CD4-positive, alpha-beta T cell treated with Interleukin-6 at 100 ng/mL for 8 hours (primary cell): Measurements from ENCODE around the gene PNPLA2.
A peak's percentile ranks its signal among the peaks of the same experiment; 100 is the strongest.

Experiments used
- DNase-seq: peaks from one replicate; pipeline ENCODE4 v3.0.0-alpha.2; 2020; ENCODE audit warnings: mixed read lengths, low spot score

Gene PNPLA2

GRCh38 chr11:831118-831864, 12.6 kb downstream of the PNPLA2 start:
- no peak for DNase-seq

GRCh38 chr11:831961-832528, 13.3 kb downstream of the PNPLA2 start:
- no peak for DNase-seq

GRCh38 chr11:832529-833113, 13.9 kb downstream of the PNPLA2 start, which contains the start of gene CD151:
TSS of gene CD151 (plus strand) at chr11:832952. CDS start at chr11:836070, 3,118 bp downstream.
- DNase-seq = peak; percentile 50

GRCh38 chr11:833114-833791, 14.5 kb downstream of the PNPLA2 start:
- no peak for DNase-seq

DNA sequence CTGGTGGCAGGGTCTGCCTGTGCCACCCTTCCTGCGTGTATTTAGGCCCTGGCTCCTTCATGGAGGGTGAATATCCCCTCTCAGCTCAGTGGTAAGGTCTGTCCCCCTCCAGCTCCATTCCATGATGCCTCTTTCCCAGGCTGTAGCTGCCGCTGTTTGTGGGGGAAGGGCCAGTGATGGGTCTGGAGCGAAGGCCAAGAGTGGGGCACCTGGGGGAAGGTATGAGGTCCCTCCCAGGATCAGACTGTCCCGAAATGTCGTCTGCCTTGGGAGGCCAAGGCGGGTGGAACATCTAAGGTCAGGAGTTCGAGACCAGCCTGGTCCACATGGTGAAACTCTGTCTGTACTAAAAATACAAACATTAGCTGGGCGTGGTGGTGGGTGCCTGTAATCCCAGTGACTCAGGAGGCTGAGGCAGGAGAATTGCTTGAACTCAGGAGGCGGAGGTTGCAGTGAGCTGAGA, 15.2 kb downstream of the PNPLA2 start:
- no peak for DNase-seq

DNA sequence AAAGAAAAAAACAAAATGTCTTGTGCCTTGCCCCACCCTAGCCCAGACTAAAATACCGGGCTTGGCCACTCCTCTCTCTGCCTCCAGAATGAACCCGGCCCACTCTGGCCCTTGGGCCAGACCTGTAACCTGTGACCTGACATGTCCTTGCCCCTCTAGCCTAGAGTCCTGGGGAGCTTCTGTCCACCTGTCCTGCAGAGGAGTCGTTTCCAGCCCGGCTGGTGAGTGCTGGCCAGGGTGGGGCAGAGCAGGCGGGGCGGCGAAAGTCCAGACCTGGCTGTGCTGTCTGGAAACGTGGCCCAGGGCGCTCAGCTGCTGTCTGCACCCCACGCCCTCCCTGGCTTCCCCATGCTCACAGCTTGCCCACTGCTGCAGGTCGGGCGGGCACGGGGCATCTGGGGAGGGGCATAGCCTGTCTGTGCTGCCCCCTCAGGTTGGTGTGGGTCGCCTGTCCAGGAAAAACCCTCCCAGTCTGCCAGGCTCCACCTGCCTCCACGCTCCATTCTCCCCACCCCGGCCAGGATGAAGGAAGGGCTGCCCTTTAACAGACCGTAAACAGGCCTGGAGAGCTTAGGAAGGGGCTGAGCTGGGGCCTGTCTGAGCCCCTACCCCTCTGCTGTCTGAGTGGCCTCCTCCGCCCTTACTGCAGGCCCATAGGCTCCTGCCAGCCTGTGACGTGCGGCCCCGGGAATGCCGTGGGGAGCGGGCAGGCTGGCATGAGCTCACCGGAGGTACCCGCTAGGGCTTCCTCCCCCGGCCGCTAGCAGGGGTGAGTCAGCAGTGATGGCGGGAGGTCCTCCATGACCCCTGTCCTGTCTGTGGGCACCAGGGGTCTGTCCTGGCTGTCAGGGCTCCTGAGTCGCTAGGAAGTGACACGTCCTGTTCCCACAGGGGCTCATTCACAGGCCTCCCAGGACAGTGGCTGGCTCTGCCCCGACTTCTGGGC, 15.9 kb downstream of the PNPLA2 start:
- DNase-seq = no peak

DNA sequence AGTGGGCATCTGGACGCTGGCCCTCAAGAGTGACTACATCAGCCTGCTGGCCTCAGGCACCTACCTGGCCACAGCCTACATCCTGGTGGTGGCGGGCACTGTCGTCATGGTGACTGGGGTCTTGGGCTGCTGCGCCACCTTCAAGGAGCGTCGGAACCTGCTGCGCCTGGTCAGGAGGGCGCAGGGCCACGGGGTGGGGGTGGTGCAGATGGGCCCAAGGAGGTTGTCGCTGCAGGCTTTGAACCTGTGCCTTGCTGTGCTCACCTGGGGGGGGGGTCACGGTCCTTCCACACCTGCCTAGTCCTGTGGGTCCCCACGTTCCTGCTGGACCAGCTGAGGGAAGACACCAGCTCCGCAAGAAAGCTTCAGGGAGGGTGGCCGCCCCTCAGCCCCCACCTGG, 17.6 kb downstream of the PNPLA2 start:
- no peak for DNase-seq

DNA sequence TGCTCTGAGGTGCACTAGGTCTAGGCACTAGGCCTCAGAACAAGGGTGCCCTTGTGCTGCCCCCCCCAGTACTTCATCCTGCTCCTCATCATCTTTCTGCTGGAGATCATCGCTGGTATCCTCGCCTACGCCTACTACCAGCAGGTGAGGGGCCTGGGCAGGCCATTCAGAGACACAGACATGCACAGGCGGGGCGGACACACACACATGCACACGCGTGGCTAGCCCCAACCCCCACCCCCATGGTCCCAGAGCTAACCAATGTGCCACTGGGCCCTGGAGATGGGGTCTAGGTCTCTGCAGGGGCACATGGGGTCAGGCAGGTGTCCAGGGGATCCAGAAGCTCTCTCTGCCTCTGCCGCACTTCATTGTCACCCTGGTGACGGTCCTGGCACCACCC, 18.0 kb downstream of the PNPLA2 start:
- DNase-seq = no peak

DNA sequence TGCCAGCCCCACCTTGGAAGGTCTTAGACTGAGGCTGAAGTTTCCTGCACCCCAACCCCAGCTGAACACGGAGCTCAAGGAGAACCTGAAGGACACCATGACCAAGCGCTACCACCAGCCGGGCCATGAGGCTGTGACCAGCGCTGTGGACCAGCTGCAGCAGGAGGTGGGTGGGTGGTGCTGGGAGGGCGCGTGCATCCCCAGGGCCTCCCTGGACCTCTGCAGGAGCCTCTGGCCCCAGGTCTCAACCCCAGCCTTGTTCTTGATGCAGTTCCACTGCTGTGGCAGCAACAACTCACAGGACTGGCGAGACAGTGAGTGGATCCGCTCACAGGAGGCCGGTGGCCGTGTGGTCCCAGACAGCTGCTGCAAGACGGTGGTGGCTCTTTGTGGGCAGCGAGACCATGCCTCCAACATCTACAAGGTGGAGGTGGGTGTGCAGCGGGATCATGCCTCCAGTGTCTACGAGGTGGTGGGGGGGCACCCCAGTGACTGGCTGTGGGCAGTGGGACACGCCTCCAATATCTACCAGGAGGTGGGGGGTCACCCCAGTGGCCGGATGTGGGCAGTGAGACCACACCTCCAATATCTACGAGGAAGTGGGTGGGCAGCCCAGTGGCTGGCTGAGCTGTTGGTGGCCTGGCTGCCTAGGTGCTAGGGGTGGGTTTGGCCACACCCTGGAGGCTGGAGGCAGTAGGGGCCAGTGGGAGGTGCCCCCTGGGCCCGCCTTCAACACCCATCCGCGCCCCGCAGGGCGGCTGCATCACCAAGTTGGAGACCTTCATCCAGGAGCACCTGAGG, 18.7 kb downstream of the PNPLA2 start:
- no peak for DNase-seq

GRCh38 chr11:837990-838307, 19.2 kb downstream of the PNPLA2 start:
- DNase-seq = no peak

DNA sequence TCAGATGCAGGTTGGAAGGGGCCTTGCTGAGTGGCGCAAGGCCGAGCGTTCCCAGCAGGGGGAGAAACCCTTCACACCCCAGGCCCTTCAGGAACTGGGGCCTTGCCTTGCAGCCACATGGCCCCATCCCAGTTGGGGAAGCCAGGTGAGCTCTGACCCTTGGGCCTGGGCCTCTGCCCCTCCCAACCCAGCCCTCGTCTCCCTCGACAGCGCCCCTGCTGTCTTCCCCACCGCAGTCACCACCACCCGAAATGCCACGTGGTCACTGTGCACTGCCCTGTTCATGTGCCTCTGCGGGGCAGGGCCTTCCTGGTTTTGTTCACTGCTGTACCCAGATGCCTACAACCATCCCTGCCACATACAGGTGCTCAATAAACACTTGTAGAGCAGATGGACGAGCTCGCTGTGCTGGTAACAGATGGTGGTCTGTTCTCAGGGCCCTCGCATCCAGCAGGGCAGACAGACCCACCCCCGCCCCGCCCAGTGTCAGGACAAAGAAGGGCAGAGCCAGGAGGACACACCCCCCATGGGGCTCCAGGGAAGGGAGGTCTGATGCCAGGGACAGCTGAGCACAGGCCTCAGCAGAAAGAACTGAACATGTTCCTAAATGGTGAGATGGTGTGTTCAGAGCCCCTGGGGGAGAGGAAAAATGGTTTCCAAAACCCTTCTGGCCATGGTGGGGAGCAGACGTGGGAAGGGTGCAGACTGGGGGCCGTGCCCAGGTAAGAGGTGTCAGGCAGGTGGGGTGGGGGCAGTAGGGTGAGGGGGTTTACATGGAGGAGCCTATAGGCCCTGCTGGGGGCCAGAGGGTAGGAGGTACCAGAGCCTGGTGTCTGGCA, 19.9 kb downstream of the PNPLA2 start:
- no peak for DNase-seq

- no peak for DNase-seq
Observed at GRCh38 chr11:839280-839623, 20.5 kb downstream of the PNPLA2 start.

DNA sequence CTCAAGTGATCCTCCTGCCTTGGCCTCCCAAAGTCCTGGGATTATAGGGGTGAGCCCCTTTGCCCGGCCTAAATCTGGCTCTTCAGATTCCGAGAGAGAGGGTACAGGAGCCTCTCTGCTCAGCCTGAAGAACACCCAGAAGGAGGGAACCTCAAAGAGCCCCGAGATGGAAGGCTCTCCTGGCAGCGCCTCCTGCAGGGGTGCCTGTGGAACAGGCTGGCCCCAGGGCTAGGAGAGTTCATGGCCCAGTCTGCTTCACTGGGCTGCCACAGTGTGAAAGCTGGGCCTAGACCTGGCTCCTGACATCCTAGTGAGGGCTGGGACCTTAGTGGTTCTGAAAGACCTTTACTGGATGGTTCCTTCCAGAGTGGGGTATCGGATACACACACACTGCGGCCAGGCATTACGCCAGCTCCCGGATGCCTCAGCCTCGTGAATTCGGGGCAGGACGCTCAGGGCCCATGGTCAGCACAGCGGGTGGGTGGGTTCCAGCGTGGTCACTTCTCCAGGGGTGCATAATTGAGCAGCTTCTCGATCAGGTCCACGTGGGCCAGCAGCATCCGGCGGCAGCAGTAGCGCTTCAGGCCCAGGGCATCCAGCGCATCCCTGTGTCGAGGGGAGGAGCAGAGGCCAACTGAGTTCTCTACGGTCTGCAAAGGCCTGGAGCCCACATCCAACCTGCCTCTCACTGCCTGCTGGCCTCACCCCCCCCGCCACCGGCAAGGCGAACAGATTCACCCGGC, 21.3 kb downstream of the PNPLA2 start:
- DNase-seq = no peak

GRCh38 chr11:841981-842369, 23.3 kb downstream of the PNPLA2 start:
- DNase-seq = no peak

DNA sequence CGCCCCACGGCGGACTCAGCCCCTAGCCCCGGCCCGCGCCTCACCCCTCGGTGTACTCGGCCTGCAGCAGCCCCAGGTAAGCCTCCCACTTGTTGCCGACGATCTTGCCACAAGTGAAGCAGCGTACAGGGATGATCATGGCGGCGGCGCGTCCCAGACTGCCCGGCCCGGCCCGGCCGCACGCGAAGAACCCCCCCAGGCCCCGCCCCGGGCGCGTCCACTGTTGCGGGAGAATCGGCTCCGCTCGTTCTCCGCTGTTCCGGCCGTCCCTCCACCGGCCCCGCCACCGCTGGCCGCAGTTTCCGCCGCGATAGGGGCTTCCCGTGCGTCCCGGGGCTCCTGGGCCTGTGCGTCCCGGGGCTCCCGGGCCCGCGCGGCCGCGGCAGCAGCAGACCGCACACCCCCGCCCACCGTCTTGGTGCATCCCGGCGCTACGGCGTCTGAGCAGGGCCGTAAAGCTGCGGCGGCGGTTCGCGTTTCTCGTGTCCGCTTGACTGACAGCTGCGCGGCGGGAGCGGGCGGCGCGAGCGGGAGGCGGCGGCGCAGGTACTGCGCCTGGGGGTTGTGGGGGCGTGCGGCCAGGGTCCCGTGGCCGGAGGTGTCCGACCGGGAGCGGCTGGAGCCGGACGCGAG, 23.8 kb downstream of the PNPLA2 start, which contains the start of the genes POLR2L and TSPAN4:
Gene POLR2L, minus strand, starts transcription at position 160 of the 633 bp plus-strand sequence. Its CDS starts 21 bp downstream, at position 139.
Gene TSPAN4, plus strand, starts transcription at position 483 of the 633 bp plus-strand sequence. CDS start 7,453 bp downstream, outside the sequence.
- peak; percentile 80 for DNase-seq

DNA sequence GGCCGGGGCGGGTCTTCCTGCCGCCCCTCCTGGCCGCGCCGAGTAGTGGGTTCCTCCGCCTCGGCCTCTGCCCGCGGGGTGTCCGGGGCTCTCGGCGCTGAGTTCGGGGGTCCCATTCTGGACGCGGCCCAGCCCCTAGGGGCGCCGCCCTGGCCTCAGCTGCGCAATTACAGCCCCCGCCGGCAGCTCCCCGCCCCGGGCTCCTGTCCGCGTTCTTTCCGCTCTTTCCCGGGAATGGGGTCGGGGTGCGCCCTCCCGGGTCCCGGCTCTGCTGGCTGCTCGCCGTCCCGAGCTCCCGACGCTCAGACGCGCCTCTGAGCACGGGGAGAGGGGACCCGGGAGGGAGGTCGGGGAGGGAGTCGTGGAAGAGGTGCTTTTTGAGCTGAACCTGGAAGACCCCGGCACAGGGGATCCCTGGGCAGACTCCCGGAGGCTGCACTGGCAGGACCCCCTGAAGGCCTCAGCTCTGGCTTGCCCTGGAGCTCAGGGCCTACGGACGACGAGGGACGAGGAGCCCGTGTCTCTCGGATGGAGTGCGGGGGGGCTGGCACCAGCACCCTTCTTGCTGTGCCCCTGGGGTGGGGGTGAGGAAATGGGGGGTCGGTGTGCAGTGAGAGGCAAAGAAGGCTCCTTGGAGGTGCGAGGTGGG, 24.5 kb downstream of the PNPLA2 start:
- no peak for DNase-seq

GRCh38 chr11:843818-844692, 25.3 kb downstream of the PNPLA2 start:
- DNase-seq = no peak
